Measurements from ENCODE around the gene FRMD1.
"Not testable (repeated sequence)": the region's sequence is repeated elsewhere in the genome, so short reads cannot be mapped to it uniquely, and the experiment has no call there.

FRMD1 gene

DNA sequence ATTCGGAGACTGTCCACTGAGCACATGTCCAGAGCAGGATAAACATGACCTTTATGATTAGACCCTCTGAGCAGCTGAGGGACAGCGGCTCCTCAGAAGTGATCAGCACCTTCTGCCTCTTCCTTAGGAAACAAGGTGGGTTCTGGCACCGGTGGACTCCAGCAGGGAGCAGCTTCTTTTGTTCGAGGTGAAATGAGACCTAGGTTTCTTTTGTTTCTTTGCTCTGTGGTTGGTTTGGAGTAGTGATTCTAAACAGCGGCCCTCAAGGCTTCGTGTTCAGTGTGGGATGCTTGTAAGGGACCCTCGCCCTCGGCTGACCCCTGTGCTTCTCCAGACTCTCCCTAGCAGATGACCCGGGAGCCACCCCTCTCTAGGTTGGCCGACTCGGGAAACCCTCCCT lies 14.6 kb upstream of the FRMD1 start:
- no peak for DNase-seq

DNA sequence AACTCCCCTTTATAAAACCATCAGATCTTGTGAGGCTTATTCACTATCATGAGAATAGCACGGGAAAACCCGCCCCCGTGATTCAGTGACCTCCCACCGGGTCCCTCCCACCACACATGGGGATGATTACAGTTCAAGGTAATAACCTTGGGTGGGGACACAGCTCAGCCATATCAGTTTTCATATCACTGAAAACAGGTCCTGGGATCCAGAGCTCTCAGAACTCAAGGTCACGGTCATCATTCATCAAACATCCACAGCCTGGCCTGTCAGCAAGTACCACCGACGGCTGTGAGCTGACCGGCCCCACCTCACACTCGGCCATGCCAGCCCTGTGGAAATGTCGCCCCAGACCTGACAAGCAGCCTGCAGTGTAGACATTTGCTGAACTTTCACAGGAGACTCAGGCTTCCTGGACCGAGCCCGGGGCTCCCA lies 14.1 kb upstream of the FRMD1 start:
- no peak for DNase-seq

DNA sequence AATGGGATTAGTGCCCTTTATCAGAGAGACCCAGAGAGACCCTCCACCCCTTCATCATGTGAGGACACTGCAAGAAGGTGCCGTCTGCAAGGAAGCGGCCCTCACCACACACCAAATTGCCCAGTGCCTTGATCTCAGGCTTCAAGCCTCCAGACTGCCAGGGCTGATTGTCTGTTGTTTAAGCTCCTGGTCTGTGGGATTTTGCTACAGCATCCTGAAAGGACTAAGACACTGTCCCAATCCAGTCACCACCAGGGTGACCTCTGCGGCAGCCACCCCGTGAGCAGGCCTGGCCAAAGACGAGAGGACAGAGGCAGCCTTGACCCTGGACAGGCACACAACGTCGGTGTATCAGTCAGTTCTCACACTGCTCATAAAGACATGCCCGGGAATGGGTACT lies 13.5 kb upstream of the FRMD1 start:
- no peak for DNase-seq

DNA sequence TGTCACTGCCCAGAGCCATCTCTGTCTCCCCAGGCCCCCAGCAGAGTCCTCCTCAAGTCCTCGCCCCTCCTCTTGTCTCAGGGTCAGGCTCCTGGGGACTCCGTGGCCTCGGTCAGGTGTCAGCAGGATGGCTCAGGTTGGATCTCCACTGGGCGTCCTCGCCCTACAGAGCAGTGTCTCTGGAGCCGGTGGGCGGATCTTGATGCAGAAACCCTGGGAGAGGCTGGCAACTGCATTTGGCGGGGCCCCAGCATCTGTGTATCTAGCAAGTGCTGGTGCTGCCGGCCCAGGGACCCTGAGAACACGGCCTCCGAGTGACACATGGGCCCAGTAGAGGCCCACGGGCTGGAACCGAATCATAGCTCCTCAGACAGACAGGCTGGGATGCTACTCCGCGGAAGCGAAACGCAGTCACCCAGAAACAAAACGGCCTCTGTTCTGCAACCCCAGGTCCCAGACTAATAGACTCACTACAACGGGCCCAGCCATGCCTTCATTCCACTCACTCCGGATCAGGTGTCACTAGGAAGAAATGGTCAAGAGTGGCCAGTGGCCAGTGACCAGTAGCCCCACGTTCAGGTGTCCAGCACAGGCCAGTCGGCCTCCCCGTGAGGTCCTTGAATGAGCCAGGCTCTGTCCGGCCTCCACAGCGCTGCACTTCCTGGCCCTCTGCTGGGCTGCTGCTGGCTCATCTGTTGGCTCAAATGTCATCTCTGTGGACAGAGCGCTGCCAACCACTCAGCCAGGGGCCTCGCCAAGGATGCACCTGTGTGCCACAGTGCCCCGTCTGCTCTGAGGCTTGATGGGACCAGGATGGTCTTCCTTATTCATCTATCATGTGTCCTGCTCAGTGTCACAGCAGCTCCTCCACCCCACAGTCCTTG lies 12.6 kb upstream of the FRMD1 start:
- DNase-seq = no peak

DNA sequence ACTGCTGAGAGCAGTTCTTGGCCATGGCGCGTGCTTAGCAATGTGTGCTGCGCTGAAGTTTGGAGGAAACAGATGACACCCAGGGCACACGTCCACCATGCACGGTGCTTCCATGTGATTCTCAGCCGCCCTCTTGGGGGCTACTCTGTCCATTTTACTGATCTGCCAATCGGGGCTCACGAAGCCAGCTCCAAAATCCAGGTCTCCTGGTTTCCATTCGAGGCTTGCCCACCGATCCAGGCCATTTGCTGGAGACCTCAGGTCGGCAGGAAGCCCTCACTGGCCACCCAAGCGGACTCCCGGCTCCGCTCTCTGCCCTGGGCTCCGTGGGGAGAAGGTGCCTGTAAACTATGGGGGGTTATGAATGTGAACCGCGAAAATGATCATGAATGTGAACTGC lies 11.7 kb upstream of the FRMD1 start:
- no peak for DNase-seq

DNA sequence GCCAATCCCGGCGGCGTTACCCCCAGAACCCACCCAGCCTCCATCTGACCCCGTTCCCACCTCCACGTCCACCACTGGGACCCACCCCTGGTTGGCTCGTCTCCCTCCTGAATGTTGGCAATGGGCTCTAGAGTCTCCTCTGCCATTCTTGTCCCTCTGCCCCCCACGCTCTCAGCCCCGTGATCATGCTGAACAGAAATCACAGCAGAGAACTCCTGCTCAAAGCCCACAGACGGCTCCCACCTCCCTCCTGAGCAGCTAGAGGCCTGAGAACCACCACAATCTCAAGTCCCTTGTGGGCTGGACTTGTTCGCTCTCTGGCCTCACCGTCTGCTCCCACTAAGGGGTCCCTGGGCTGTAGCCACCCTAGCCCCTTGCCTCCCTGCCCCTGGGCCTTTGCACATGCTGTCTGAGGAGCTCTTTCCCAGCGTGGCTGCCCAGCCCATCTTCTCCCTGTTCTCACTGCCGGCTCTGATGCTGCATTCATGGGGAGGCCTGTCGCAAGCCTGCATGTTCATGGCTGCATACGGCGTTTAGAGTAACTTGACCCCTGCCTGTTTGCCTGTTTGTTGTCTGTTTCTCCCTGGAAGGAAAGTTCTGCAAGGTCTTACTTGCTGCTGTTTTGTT lies 11.2 kb upstream of the FRMD1 start:
- no peak for DNase-seq

DNA sequence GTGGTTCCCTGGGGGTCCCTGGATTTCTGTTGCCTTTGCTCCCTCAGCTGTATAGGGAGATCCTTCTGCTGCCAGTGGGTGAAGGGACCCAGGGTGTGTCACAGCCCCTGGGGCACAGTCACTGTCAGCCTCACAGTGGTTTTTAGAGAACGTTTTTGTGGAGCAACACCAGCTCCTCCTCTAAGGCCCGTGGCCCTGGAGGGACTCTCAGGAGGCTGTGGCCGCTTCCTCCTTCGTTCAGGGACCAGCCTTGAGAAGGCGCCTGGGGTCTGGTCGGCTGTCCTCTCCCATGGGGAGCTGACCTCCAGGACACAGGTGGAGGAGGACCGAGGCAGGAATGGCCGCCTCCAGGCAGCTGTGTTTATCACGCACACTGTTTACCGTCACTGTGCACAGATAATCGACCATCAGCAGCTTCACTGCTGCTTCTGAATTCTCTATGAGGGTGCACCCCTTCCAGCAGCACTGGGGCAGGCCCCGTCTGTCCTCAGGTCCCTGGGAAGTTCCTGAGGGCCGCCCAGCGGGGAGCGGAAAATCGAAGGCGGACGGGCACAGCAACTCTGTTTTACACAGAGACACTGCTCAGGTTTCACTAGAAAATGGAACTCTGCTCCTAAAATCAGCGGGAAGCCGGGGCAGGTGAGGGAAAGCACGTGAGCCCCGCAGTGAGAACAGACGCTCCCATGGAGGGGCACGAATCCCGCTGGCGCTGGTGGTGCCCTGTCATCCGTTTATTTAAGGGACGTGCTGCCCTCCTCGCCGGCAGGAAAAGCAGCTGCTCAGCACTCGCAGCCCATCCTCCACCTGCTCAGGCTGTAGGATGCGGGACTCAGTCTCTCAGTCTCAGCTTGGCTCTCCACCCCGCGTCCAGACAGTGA lies 10.4 kb upstream of the FRMD1 start:
- no peak for DNase-seq

DNA sequence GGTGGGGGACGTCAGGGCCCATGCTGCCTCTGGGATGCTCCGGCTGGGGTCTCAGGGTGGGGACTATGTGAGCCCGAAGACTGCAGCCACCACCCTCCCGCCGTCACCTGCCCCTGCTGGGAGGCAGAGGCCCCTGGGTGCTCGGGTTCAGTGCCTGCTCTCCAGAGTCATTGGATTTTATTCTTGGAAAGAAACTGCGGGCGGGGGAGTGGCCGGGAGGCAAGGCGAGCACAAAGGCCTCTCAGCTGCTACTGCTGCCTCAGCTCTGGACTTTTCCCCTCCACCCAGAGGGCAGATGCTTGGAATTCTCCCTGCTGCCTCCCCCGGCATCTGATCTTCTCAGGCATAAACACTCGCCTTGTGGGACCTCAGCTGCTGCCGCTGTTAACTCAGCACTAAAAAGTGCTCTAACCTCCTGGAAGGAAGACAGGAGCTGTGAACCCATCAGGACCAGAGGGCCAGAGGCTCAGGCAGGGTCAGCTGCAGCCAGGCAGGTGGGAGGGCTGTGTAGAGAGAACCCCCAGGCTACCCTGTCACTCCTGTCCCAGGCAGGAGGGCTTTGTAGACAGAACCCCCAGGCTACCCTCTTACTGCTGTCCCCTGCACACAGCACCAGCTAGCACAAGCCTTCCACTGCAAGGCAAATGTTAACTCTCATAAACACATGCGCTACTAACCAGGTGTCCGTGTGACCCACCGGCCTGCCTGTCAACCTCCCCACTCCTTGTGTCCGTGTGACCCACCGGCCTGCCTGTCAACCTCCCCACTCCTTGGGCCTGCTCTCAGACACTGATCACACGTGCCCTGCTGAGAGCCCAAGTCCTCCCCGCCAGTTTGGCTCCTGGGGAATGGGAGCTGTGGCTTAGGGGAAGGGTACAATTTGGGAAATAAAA lies 9.4 kb upstream of the FRMD1 start:
- no peak for DNase-seq

DNA sequence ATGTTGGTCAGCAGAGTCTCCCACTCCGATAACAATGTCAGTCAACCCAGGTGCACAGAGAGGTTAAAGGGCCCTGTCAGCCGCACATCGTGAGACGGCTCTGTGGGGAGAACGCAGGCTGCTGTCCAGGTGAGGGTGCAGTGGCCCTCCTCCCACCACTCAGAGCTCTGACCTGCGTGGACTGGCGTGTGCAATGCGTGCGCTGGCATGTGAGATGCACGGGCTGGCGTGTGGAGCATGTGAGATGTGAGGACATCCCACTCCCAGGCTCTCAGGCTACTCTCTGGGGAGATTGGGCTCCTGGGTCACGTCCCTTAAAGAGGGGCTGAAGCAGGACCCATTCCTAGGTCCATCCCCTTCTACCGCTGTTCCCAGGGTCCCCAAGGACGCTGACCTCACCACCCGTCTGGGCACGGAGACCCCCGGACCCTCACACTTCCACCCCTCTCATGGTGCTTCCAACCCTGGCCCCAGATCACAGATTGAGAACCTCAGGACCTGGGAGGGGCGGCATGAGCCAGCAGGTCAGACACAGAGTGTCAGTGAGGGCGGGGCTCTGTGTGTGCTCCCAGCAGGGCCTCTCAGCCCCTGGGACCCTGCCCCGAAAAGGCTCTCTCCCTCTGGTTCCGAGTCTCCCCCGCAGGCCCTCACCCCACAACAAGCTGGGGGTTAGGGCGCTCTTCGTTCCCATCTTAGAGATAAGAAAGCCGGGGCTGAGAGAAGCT lies 8.6 kb upstream of the FRMD1 start:
- no peak for DNase-seq

DNA sequence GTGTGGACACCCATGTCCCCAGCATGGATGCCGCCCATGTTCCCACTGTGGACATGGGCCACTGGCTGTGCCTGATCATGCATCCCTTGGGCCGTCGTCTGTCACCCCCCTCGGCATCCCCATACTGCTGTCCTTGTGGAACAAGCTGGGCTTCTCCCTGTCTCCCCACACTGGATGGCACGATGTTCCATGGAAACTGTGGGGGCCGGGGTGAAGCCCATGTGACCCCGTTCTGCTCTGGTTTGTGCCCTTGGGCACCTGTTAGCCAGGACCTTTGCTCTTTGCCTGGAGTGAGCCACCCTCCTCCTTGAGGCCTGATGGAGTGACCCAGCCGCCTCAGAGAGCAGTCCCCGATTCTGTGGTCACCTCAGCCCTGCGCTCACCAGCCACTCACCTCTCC lies 7.6 kb upstream of the FRMD1 start:
- no peak for DNase-seq

DNA sequence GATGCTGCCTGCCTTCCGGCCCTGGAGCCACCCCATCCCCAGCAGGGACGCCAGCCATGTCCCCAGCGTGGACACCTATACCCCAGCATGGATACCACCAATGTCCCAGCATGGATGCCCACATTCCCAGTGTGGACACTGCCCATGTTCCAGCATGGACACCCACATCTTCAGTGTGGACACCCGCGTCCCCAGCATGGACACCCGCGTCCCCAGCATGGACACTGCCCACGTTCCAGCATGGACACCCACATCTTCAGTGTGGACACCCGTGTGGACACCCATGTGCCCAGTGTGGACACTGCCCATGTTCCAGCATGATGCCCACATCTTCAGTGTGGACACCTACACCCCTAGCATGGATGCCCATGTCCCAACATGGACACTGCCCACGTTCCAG lies 7.1 kb upstream of the FRMD1 start:
- DNase-seq = no peak

DNA sequence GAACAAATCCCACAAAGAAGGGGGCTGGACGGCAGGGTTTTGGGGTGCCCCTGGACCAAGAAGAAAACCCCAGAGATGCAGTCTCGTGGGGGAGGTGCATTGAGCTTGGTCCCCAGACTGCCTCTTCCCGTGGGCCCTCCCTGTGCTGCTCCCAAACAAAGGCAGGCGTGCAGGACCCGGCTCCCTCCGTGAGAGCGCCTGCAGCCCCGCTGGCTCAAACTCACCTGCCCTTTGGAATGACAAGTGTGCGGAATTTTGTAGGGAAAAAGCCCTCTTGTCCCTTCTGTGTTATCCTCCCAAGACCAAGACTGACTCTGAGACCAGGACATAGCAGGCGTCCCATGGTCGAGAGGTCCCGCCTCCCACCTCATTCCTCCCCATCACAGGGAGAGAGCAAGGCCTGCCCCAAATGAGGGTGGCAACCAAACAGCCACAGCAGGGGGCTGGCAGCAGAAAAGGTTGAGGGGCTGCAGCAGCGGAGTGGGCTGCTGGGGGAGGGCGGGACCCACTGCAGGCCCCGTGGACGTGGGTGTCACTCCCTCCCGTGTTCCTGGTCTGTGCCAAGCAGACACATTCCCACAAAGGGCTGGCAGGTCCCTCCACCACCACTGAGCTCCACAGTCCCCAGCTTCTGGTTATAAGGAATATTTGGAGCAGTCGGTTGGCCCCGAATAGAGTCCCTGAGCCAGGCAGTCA lies 5.6 kb upstream of the FRMD1 start:
- DNase-seq = no peak

DNA sequence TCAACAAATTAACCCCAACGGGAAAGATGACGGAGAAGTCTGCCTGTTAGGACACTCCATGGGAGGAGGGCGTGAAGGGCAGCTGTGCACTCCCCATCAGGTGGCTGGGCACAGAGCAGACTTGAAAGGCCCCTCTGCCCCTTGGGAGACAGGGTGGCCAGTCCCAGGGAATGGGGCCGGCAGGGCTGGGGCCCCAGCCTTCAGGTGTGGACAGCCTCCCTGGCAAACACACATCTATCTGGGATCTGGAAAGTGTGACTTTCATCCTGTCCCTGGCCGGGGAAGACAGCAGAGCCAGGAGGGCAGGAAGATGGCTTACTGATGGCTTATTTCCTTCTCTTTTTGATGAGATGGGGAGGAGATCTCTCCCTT lies 4.5 kb upstream of the FRMD1 start:
- DNase-seq = no peak

DNA sequence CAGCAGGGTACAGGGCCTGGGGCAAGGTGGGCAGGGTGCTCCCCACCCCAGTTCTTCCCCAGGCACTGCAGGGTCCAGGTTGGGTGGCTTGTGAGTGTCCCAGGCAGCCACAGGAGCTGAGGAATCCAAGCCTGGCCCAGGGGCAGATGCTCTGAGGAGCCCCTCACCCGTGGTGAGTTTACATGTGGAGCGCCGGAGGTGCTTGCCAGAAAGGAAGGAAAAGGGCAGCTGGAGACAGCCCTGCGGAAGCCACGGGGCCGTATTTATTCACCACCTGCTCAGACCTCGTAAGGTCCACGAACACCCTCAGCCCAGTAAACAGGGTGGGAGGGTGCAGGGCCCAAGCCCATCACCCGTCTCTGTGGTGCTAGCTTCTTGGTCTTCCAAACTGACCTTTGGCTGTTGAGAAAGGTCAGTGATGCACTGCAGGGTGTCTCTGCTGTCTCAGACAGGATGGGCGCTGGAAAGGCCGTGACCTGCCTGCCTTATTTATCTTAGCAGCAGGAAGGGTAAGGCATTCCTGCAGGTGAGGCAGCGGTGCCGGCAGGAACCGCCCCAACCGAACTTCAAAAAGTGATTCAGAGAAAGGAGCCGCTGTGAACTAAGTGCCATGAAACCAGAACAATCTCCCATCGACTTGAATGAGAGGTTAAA lies 4.0 kb upstream of the FRMD1 start:
- DNase-seq = no peak

DNA sequence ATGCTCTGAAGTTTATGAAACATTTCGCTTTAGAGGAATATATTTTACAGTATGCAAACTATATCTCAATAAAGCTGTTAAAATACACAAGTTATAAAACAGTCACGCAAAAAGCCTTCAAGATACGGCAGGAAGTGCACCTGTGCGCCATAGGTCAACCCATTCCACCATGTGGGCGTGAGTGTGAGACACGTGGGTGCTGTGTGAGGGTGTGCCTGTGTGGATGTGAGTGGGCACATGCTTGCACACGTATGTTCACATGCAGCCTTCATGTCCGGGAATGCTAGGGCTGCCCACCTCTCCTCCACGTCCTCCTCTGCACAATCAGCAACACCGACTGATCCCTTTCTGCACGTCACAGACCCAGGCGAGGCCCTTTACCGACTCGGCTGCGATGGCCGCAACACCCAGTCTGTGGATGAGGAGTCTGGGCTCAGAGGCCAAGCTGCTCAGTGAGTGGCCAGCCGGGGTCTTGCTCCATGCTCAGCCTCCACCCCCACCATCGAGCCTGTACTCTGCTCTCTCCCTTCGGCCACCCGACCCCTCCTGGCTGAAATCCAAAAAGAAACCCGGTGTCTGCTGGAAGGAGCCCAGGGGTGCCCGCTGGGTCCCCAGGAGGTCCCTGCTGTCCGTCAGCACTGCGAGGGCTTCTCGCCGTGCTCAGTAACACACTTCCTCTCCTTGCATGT lies 3.0 kb upstream of the FRMD1 start:
- DNase-seq = no peak

DNA sequence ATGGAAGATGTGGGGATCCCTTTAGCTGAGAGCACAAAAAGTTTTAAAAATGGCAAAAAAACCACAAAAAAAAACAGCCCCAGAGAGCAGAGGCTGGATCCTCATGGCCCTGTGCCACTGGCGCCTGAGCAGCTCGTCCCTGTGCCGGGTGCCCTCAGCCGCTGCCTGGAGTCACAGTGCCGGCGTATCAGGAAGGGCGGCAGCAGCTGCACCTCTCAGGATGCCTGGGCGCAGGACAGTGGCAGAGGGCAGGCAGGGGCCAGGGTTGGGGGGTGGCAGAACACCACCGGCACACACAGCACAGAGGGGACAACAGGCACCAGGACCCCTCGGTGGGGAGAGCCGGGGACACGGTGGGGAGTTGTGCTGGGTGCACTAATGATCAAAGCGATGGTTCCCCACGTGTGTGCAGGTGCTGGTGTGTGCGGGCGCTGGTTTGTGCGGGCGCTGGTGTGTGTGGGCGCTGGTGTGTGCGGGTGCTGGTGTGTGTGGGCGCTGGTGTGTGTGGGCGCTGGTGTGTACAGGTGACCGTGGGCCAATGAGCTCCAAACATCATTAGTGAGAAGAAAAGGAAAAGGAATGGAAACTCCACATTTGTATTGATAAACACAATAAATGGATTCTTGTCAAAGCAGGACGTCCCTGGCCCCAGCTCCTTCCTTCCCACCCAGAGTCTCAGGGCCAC lies 1.5 kb upstream of the FRMD1 start:
- no peak for DNase-seq

DNA sequence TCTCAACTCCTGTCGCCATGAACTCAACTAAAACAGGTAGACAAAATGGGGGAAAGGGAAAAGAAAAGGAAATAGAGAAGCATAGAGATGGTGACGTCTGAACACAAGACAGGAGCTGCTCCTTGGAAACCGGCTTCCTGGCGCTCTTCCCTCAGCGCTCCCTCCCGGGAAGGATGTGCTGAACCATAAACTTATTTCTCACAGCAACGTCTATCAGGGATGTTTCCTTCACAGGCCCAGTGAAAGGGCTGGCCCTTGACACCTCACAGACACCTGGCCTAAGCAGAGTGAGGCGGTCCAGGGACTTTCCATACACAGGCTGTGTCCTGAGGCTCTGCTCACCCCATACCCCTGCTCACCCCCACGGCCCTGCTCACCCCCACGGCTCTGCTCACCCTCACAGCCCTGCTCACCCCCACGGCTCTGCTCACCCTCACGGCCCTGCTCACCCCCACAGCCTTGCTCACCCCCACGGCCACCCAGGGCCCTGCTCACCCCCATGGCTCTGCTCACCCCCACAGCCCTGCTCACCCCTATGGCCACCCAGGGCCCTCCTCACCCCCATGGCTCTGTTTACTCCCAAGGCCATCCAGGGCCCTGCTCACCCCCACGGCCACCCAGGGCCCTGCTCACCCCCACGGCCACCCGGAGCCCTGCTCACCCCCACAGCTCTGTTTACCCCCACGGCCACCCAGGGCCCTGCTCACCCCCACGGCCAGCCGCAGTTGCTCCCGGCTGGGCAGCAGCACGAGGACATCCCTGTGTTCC lies 653 bp downstream of the FRMD1 start:
- DNase-seq = no peak

DNA sequence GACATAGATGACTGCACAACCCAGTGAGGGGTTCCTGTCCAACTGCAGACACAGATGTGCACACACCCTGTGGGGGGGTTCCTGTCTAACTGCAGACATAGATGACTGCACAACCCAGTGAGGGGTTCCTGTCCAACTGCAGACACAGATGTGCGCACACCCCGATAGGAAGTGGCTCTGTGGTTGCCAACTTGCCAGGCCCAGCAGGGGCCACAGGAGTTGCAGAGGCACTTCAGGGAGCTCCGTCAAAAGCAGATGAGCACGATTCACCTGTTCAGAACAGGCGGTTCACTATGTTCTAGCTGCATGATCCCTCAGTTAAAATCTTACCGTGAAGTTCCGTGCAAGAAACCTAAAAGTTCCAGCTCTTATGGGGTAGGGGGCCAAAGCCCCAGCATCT lies 1.6 kb downstream of the FRMD1 start:
- DNase-seq = not testable (repeated sequence)

DNA sequence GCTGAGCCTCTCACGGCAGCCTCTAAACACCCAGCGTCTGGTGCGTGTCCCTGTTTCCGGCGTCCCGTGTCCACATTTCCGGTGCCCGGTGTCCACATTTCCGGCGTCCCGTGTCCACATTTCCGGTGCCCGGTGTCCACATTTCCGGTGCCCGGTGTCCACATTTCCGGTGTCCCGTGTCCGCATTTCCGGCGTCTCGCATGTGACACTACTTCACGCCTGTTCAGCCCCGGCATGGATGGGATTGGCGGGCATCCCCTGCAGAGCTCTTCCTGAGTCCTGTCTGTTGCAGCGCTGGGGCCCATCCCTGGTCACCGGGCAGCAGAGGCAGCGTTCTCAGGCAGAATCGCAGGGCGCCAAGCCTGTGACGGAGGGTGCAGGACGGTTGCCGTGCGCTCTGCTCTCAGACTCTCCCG lies 3.2 kb downstream of the FRMD1 start:
- DNase-seq = no peak

All from stimulated activated CD4-positive, alpha-beta T cell treated with anti-CD3 and anti-CD28 coated beads, Interleukin-4, amount 100 ng/mL, for 24 hours (primary cell).